ENCODE results near the gene TMC6. TPM values are rescaled to one million over a fixed set of nuclear protein-coding genes. Genes with fewer than 3 reads are reported as not detected.

TMC6 gene
- total RNA-seq, 4 donors from 2014 or later = 14.4 to 21.4 (median 18.5) TPM

DNA sequence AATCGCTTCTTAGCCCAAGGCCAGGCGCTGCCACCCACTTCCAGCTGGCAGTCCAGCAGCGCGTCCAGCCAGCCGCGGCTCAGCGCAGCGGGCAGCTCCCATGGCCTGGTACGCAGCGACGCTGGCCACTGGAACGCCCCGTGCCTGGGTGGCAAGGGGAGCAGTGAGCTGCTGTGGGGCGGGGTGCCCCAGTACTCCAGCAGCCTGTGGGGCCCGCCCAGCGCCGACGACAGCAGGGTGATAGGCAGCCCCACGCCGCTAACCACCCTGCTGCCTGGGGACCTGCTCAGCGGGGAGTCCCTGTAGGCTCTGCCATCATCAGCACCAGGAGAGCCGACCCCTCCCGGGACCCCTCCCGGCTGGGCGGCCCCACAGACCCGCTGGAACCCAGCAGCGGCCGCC is 24.0 kb downstream of the TMC6 start:
- H3K27me3 ChIP-seq = no peaks in the 10 kb centered on the region
- peaks cover 23 to 92% (median 62%) of the 10 kb centered on the region in 4 donors for H3K36me3 ChIP-seq
- WGBS = 80% methylated on average over 4 of the region's 28 CpGs
- intact Hi-C loops (cut with DNase I) = no loop called here
- TF ChIP-seq POLR2AphosphoS5 (IDR thresholded peaks at IDR 0.05) = no peak
- DNase-seq (ENCODE audit: extremely low spot score) = no peak
- H3K9me3 ChIP-seq = no peaks in the 10 kb centered on the region
- H3K4me1 ChIP-seq = peaks cover 0 to 28% (median 15%) of the 10 kb centered on the region in 4 donors
- no peak overlapping the region for H3K4me3 ChIP-seq
- peak overlapping the region in 1 of 4 donors; percentile 8 for H3K27ac ChIP-seq (replicated peaks in 1 of 4)

DNA sequence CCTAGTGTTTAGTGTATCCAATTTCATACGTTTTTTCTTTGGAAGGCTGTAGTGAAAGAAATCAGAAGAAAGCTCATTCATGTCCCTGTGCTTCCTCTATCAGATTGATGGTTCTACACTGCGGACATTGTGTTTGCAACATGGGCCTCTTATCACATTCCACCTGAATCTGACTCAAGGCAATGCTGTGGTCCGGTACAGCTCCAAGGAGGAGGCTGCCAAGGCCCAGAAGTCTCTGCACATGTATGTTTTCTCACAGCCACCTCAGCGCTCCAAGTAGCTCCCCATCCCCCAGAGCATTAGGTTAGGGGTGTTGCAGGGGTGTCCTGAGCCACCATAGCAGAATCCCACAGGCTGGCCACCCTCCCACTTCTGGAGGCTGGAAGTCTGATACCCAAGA is 25.2 kb downstream of the TMC6 start:
- Histone ChIP-seq H3K9me3 (no peaks in the 10 kb centered on the region), H3K27ac (replicated peaks in 1 of 4) (peak overlapping the region in 2 of 4 donors; percentile 13 to 27), H3K27me3 (no peaks in the 10 kb centered on the region), H3K4me3 (no peak overlapping the region), H3K36me3 (peaks cover 35 to 93% (median 68%) of the 10 kb centered on the region in 4 donors), H3K4me1 (peaks cover 0 to 20% (median 15%) of the 10 kb centered on the region in 4 donors)
- intact Hi-C loops (cut with DNase I) = no loop called here
- TF ChIP-seq POLR2AphosphoS5 (IDR thresholded peaks at IDR 0.05) (no peak), POLR2A (IDR thresholded peaks at IDR 0.05; ENCODE audit: low read depth) (no peak), EP300 (IDR thresholded peaks at IDR 0.05) (no peak)
- TF ChIP-seq, protein P1, sequence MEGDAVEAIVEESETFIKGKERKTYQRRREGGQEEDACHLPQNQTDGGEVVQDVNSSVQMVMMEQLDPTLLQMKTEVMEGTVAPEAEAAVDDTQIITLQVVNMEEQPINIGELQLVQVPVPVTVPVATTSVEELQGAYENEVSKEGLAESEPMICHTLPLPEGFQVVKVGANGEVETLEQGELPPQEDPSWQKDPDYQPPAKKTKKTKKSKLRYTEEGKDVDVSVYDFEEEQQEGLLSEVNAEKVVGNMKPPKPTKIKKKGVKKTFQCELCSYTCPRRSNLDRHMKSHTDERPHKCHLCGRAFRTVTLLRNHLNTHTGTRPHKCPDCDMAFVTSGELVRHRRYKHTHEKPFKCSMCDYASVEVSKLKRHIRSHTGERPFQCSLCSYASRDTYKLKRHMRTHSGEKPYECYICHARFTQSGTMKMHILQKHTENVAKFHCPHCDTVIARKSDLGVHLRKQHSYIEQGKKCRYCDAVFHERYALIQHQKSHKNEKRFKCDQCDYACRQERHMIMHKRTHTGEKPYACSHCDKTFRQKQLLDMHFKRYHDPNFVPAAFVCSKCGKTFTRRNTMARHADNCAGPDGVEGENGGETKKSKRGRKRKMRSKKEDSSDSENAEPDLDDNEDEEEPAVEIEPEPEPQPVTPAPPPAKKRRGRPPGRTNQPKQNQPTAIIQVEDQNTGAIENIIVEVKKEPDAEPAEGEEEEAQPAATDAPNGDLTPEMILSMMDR (IDR thresholded peaks at IDR 0.05) = no peak
- WGBS = 63% methylated on average over 3 of the region's 4 CpGs
- DNase-seq (ENCODE audit: extremely low spot score) = no peak

DNA sequence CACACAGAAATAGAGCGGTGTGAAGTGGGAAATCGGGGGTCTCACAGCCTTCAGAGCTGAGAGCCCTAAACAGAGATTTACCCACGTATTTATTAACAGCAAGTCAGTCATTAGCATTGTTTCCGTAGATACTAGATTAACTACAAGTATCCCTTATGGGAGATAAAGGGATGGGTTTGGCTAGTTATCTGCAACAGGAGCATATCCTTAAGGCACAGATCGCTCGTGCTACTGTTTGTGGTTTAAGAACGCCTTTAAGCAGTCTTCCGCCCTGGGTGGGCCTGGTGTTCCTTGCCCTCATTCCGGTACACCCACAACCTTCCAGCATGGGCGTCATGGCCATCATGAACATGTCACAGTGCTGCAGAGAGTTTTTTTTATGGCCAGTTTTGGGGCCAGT is 27.0 kb downstream of the TMC6 start:
- intact Hi-C loops (cut with DNase I) = no loop called here
- no peaks in the 10 kb centered on the region for H3K9me3 ChIP-seq
- H3K27me3 ChIP-seq = no peaks in the 10 kb centered on the region
- no peak overlapping the region for H3K27ac ChIP-seq (replicated peaks in 1 of 4)
- TF ChIP-seq EP300 (IDR thresholded peaks at IDR 0.05) (no peak), POLR2A (IDR thresholded peaks at IDR 0.05; ENCODE audit: low read depth) (no peak)
- TF ChIP-seq, protein P1 (IDR thresholded peaks at IDR 0.05) = no peak
- H3K36me3 ChIP-seq = peaks cover 49 to 96% (median 84%) of the 10 kb centered on the region in 4 donors
- peaks cover 0 to 14% (median 9%) of the 10 kb centered on the region in 4 donors for H3K4me1 ChIP-seq
- 97% methylated on average over 10 of the region's 10 CpGs for WGBS
- H3K4me3 ChIP-seq = no peak overlapping the region
- no peak for DNase-seq (ENCODE audit: extremely low spot score)

DNA sequence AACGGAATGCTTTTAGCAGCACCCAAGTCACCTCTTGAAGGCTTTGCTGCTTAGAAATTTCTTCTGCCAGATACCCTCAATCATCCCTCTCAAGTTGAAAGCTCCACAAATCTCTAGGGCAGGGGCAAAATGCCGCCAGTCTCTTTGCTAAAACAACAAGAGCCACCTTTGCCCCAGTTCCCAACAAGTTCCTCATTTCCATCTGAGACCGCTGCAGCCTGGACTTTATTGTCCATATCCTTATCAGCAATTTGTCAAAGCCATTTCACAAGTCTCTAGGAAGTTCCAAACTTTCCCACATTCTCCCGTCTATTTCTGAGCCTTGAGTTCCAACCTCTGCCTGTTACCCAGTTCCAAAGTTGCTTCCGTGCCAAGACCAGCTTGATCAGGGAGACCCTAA is 27.4 kb downstream of the TMC6 start:
- Histone ChIP-seq H3K27me3 (no peaks in the 10 kb centered on the region), H3K4me3 (no peak overlapping the region), H3K9me3 (no peaks in the 10 kb centered on the region), H3K36me3 (peaks cover 54 to 99% (median 88%) of the 10 kb centered on the region in 4 donors), H3K27ac (replicated peaks in 1 of 4) (no peak overlapping the region), H3K4me1 (peaks cover 0 to 14% (median 9%) of the 10 kb centered on the region in 4 donors)
- DNase-seq (ENCODE audit: extremely low spot score) = no peak
- intact Hi-C loops (cut with DNase I) = no loop called here
- WGBS = 76% methylated on average over 5 of the region's 5 CpGs
- TF ChIP-seq EP300 (IDR thresholded peaks at IDR 0.05) (no peak), POLR2A (IDR thresholded peaks at IDR 0.05; ENCODE audit: low read depth) (no peak), POLR2AphosphoS5 (IDR thresholded peaks at IDR 0.05) (no peak)
- TF ChIP-seq, protein P1 (IDR thresholded peaks at IDR 0.05) = no peak

DNA sequence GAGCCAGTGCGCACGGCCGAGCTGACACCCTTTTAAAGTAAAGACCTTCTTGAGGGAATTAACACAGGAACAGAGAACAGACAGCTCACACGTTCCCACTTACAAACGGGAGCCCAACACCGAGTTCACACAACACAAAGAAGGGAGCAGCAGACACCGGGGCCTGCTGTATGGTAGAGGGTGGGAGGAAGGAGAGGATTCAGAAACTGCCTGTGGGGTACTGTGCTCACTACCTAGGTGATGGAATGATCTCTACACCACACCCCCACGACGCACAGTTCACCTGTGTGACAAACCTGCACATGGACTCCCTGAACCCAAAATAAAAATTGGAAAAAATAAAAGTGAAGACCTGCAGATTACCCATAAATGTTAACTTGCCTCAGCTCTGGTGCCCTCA is 32.5 kb downstream of the TMC6 start:
- no peak for DNase-seq (ENCODE audit: extremely low spot score)
- no peak overlapping the region for H3K27ac ChIP-seq (replicated peaks in 1 of 4)
- WGBS = 81% methylated on average over 9 of the region's 9 CpGs
- no peak overlapping the region for H3K4me3 ChIP-seq
- intact Hi-C loops (cut with DNase I) = no loop called here
- no peak for TF ChIP-seq EP300 (IDR thresholded peaks at IDR 0.05)
- H3K9me3 ChIP-seq = no peaks in the 10 kb centered on the region
- H3K4me1 ChIP-seq = no peaks in the 10 kb centered on the region
- peaks cover 80 to 100% (median 98%) of the 10 kb centered on the region in 4 donors for H3K36me3 ChIP-seq
- H3K27me3 ChIP-seq = no peaks in the 10 kb centered on the region

DNA sequence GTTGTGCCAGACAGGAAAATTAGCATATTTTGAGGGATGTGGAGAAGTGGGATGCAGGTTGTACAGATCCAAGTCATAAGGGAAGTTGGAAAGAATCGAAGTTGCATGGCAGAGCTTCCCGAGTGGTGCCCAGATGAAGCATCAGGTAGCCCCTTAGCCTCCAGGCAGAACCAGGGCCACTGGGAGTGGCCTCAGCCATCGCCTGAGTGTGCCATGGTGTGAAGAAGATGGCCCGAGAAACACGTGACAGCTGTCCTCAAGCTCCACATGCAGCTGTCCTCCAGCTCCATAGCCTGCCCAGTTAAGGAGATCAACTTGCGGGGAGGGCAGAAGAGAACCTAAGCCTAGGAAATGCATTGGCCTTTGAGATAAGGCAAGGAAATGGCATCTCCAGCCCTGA is 33.5 kb downstream of the TMC6 start:
- Histone ChIP-seq H3K9me3 (no peaks in the 10 kb centered on the region), H3K27ac (replicated peaks in 1 of 4) (no peak overlapping the region), H3K4me3 (no peak overlapping the region), H3K36me3 (peaks cover 82 to 100% (median 99%) of the 10 kb centered on the region in 4 donors), H3K4me1 (peaks cover 0 to under 1% (median 0%) of the 10 kb centered on the region in 4 donors), H3K27me3 (no peaks in the 10 kb centered on the region)
- no peak for TF ChIP-seq EP300 (IDR thresholded peaks at IDR 0.05)
- TF ChIP-seq, protein P1 (IDR thresholded peaks at IDR 0.05) = no peak
- no peak for TF ChIP-seq POLR2A (IDR thresholded peaks at IDR 0.05; ENCODE audit: low read depth)
- 86% methylated on average over 6 of the region's 6 CpGs for WGBS
- no peak for DNase-seq (ENCODE audit: extremely low spot score)
- intact Hi-C loops (cut with DNase I) = no loop called here

Data from esophagus muscularis mucosa (tissue), 4 donors.